CD4-positive, alpha-beta T cell treated with Interleukin-2 at 100 ng/mL for 4 hours (primary cell): Measurements from ENCODE around the gene CEACAM7.
"Not testable (repeated sequence)": the region's sequence is repeated elsewhere in the genome, so short reads cannot be mapped to it uniquely, and the experiment has no call there.

ENCODE experiments used
- DNase-seq: peaks from one replicate; pipeline ENCODE4 v3.0.0-alpha.2; 2020; ENCODE audit warnings: low spot score

Gene CEACAM7

GRCh38 chr19:41656756-41657155, 31.3 kb downstream of the CEACAM7 start:
- DNase-seq, result not testable (repeated sequence)

GRCh38 chr19:41652250-41652649, 35.8 kb downstream of the CEACAM7 start:
- no peak for DNase-seq

- no peak for DNase-seq
Measured at GRCh38 chr19:41649827-41650226, 38.2 kb downstream of the CEACAM7 start.

- DNase-seq, result peak; percentile 12
Measured at GRCh38 chr19:41646589-41647204, 41.4 kb downstream of the CEACAM7 start.

- DNase-seq, result peak; percentile 79
Measured at GRCh38 chr19:41641879-41642485, 46.1 kb downstream of the CEACAM7 start.

GRCh38 chr19:41638641-41639081, 49.4 kb downstream of the CEACAM7 start:
- no peak for DNase-seq

- DNase-seq, result no peak
Measured at GRCh38 chr19:41637484-41637883, 50.6 kb downstream of the CEACAM7 start.

- DNase-seq, result no peak
Measured at GRCh38 chr19:41627966-41628675, 59.9 kb downstream of the CEACAM7 start.

GRCh38 chr19:41626877-41627276, 61.2 kb downstream of the CEACAM7 start, which contains the start of gene CEACAM4:
TSS of gene CEACAM4 (minus strand) at chr19:41627074. CDS start at chr19:41626963, 111 bp downstream.
- DNase-seq, result no peak

GRCh38 chr19:41626278-41626677, 61.8 kb downstream of the CEACAM7 start:
- no peak for DNase-seq

- DNase-seq, result no peak
Measured at GRCh38 chr19:41624937-41625336, 63.1 kb downstream of the CEACAM7 start.

GRCh38 chr19:41624515-41624914, 63.6 kb downstream of the CEACAM7 start:
- DNase-seq, result no peak

GRCh38 chr19:41623360-41623759, 64.7 kb downstream of the CEACAM7 start:
- DNase-seq, result no peak
